GM12878 (cell line): ENCODE measurements around the gene CDK4. TPM values are rescaled to one million over a fixed set of nuclear protein-coding genes. Genes with fewer than 3 reads are reported as not detected.

Experiments used
- ATAC-seq: fragments of 200-7000 bp; cut with Tn5 transposase; 3 replicates; pipeline ENCODE4 v1.9.1; 2020; ENCODE audit warnings: mild to moderate bottlenecking, moderate library complexity
- BruUV-seq: library from RNA; stranded (reverse); fragments of 400-500 nt; replicated peaks from 2 replicates; lab custom pipeline; 2021; lab: Mats Ljungman, UMichigan
- CTCF ChIA-PET: fragments of 300-600 bp; sonication (Branson Sonifier 250); formaldehyde crosslinking; extraction: SDS; loops from one replicate; lab custom pipeline; 2021; ENCODE audit warnings: inconsistent platforms; lab: Yijun Ruan, JAX
- POLR2A ChIA-PET: fragments of 350-600 bp; formaldehyde crosslinking; extraction: SDS; loops from one replicate; lab custom pipeline; 2021; ENCODE audit warnings: inconsistent platforms; lab: Charles Lee
- RAD21 ChIA-PET: fragments of 300-600 bp; sonication (Branson Sonifier 250); formaldehyde crosslinking; loops from one replicate; lab custom pipeline; 2023; ENCODE audit warnings: antibody characterized with exemption; ENCODE audit not compliant: unreplicated experiment; lab: Charles Lee
- SMC1A ChIA-PET: fragments of 300-600 bp; sonication (Branson Sonifier 250); formaldehyde crosslinking; loops from one replicate; lab custom pipeline; 2023; ENCODE audit not compliant: unreplicated experiment, uncharacterized antibody; lab: Charles Lee
- DNase-seq: peaks from one replicate; pipeline ENCODE4 v3.0.0-alpha.2; 2011; ENCODE audit warnings: low read depth, low spot score
- FAIRE-seq: peaks from 3 replicates; lab custom pipeline; 2011; peaks lifted over from hg19 to GRCh38; lab: Jason Lieb, UNC
- H2AFZ ChIP-seq: 2 replicates; pipeline ENCODE4 v1.6.0; 2011; ENCODE audit warnings: low read depth, low read length, control low read depth; ENCODE audit not compliant: control insufficient read depth
- H3K27ac ChIP-seq: 2 replicates; pipeline ENCODE4 v1.5.1; 2011; ENCODE audit warnings: control low read depth; ENCODE audit not compliant: control insufficient read depth, insufficient read depth
- H3K27me3 ChIP-seq, 2 experiments: replicated peaks in 1 of 2; 2 replicates each; pipeline versions ENCODE4 v1.6.0 to v1.6.1; 2011; ENCODE audit warnings: low read length in 1 of 2; ENCODE audit not compliant: control insufficient read depth in 2 of 2, insufficient read depth in 2 of 2
- H3K36me3 ChIP-seq, 2 experiments: 2 replicates each; pipeline ENCODE4 v1.5.1; 2011; ENCODE audit warnings: low read length in 1 of 2; ENCODE audit not compliant: control insufficient read depth in 2 of 2, insufficient read depth in 2 of 2
- H3K4me1 ChIP-seq: 2 replicates; pipeline ENCODE4 v1.6.1; 2011; ENCODE audit warnings: mild to moderate bottlenecking, low read length, moderate library complexity, mixed read lengths; ENCODE audit not compliant: control insufficient read depth, insufficient read depth
- H3K4me2 ChIP-seq: 2 replicates; pipeline ENCODE4 v1.6.0; 2011; ENCODE audit warnings: control low read depth; ENCODE audit not compliant: control insufficient read depth, insufficient read depth
- H3K4me3 ChIP-seq: fragments of 200-600 bp; sonication (generic); 2 replicates; pipeline ENCODE4 v1.5.1; 2016
- H3K79me2 ChIP-seq: 2 replicates; pipeline ENCODE4 v1.6.0; 2011; ENCODE audit warnings: low read length; ENCODE audit not compliant: control insufficient read depth, insufficient read depth
- H3K9ac ChIP-seq: 2 replicates; pipeline ENCODE4 v1.8.0; 2011; ENCODE audit warnings: low read length, control low read depth, mixed read lengths; ENCODE audit not compliant: control insufficient read depth, insufficient read depth
- H3K9me3 ChIP-seq: replicated peaks from 3 replicates; pipeline ENCODE4 v1.5.1; 2011; ENCODE audit warnings: mild to moderate bottlenecking, low read length; ENCODE audit not compliant: control insufficient read depth, insufficient read depth
- H4K20me1 ChIP-seq: 2 replicates; pipeline ENCODE4 v1.6.0; 2011; ENCODE audit not compliant: control insufficient read depth, insufficient read depth
- FOXK2 ChIP-seq: fragments of 450-650 bp; IDR thresholded peaks from 2 replicates; pipeline ENCODE4 v1.6.1; 2017; ENCODE audit warnings: mild to moderate bottlenecking, moderate library complexity
- SUZ12 ChIP-seq: fragments of 200-600 bp; sonication (generic); IDR thresholded peaks from one replicate; pipeline ENCODE4 v1.6.1; 2018; ENCODE audit warnings: antibody characterized with exemption, mild to moderate bottlenecking; ENCODE audit not compliant: unreplicated experiment
- WGBS: methylation state at CpG from one replicate; pipeline ENCODE4 v1.1.6; 2016; ENCODE audit warnings: low lambda C conversion rate; ENCODE audit not compliant: insufficient replicate concordance, insufficient coverage; ENCODE audit errors: missing lambda C conversion rate; 5-methylcytosine and 5-hydroxymethylcytosine counted together
- in situ Hi-C: fragments of 300-500 bp; cut with MboI; formaldehyde crosslinking; loops from 9 replicates; pipeline ENCODE4 v1.14.3; 2018; ENCODE audit warnings: mixed read lengths
- intact Hi-C: fragments of 100-400 bp; cut with micrococcal nuclease; formaldehyde crosslinking; loops from one replicate; pipeline ENCODE4 v1.14.2; 2022; ENCODE audit not compliant: unreplicated experiment
- polyA plus RNA-seq, 11 experiments: library from polyadenylated mRNA; depleted of rRNA in 4 of 11; unstranded in 6 of 11; stranded (reverse) in 5 of 11; fragments of >200 nt; fragmentation: Nextera tagmentation in 4 of 11; fragmentation: Illumina TruSeq in 1 of 11; extraction: Ambion mirVana in 4 of 11; extraction: Trizol in 1 of 11; gene quantifications; 1 replicate in 1 of 11; 2 replicates in 10 of 11; pipeline versions ENCODE4 v1.2.1 to v1.2.3, GENCODE V29; 2011 to 2016; ENCODE audit warnings: inconsistent platforms in 2 of 11, missing spikeins in 2 of 11, low read depth in 1 of 11
- total RNA-seq, 4 experiments: library from RNA; depleted of rRNA in 3 of 4; stranded (reverse); fragments of >200 nt in 3 of 4; fragmentation: Illumina TruSeq in 1 of 4; extraction: Trizol in 1 of 4; gene quantifications; 2 replicates each; pipeline versions ENCODE4 v1.2.1 to v1.2.3, GENCODE V29; 2013 to 2021

Gene CDK4
- total and polyA plus RNA-seq, 10 of the 15 experiments (the other 5 are each of a cell fraction or from before 2014, with no cell fraction given) = 26.1 to 385 (median 221) TPM

DNA sequence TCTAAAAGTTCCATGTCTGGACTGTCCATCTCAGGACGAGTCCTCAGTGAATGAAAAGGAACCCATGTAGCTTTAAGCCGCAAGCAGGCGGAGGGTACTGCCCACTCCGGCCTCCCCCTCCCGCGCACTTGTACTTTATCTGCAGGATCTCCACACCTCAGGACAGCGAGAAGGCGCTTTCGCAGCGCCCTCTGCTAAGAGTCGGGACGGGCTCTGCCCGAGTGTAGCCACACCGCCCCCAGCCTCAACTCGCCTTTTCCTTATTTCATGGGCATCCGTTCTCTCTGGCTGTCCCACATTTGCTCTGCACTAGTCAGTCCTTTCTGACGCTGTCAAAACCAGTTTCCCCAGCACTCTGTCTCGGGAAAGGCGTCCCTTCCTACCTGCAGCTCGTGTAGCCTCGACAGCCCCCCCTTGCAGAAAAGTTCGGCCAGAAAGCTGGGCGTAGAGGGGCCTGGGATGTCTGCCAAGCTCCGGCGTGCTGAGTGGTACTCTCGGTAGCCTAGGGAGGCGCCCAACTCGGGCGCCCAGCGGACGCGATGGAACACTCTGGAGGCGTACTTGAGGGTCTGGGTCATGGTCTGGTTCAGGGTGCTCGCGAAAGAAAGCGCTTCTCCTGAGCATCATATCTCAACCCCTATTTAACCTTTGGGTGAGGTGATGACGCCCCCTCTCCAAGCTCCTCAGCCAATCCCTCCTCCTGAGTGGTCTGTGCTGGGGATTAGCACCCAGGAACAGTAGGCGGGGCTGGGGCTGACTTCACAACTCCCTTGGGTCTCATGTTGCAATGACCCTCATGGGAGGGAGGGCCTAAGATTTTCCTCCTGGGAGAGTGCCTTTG is 14.6 kb upstream of the CDK4 start, which contains the start of gene CYP27B1:
Gene CYP27B1, minus strand, starts transcription at position 615 of the 841 bp plus-strand sequence. Its CDS starts 37 bp downstream, at position 578.
- BruUV-seq = no TSS peak
- intact Hi-C loops = no loop called here
- Histone ChIP-seq H3K9ac (no peak within 1 kb of the TSS), H3K9me3 (no peaks in the 10 kb centered on the region), H3K4me3 (no peak within 1 kb of the TSS), H3K36me3 (peaks cover 0 to 4% of the 10 kb centered on the region in 2 experiments; a peak in 2 of 4 replicates), H3K4me1 (peaks cover 22% of the 10 kb centered on the region), H3K27me3 (peaks cover 11 to 23% of the 10 kb centered on the region in 2 experiments; a peak in 3 of 4 replicates), H3K27ac (no peak within 1 kb of the TSS), H4K20me1 (no peaks in the 10 kb centered on the region), H3K79me2 (no peaks in the 10 kb centered on the region), H2AFZ (no peak within 1 kb of the TSS), H3K4me2 (peak within 1 kb of the TSS; percentile 95)
- RAD21 ChIA-PET = interaction anchor here (1.5 kb wide), 1 partner anchor 14 kb away, joined by 5 read pairs; no protein-coding TSS in a partner anchor
- TF ChIP-seq SUZ12 (peak; percentile 87), FOXK2 (no peak)
- DNase-seq (no peak), FAIRE-seq (no peak), ATAC-seq (peak; percentile 4; the same call in 1 of the 3 replicates)
- POLR2A ChIA-PET = interaction anchor here (0.8 kb wide), 1 partner anchor 25 kb away, joined by 3 read pairs; no protein-coding TSS in a partner anchor
- in situ Hi-C loops = no loop called here
- CTCF ChIA-PET = interaction anchor here (1.0 to 7.3 kb wide), 3 partner anchors 9 to 15 kb away, joined by 4 to 62 read pairs (median 4); partner anchors contain the start of gene MARCHF9
- SMC1A ChIA-PET = interaction anchor here (1.7 kb wide), 1 partner anchor 10 kb away, joined by 5 read pairs; no protein-coding TSS in a partner anchor
- 25% methylated on average over 38 of the region's 38 CpGs for WGBS
